D721Med (cell line): Measurements from ENCODE around the gene SLC10A7.

ENCODE experiments used
- DNase-seq: peaks from one replicate; pipeline ENCODE4 v3.0.0; 2011; ENCODE audit warnings: low spot score; ENCODE audit not compliant: insufficient read length
- FAIRE-seq: peaks from 2 replicates; lab custom pipeline; 2011; peaks lifted over from hg19 to GRCh38; lab: Jason Lieb, UNC
- CTCF ChIP-seq: IDR thresholded peaks from 2 replicates; pipeline ENCODE4 v1.5.1; 2012; ENCODE audit warnings: mild to moderate bottlenecking, control low read depth; ENCODE audit not compliant: insufficient read depth; ENCODE audit errors: missing control alignments

SLC10A7 gene

GRCh38 chr4:146214238-146214637, 307.5 kb downstream of the SLC10A7 start, which contains the start of gene REELD1:
TSS of gene REELD1 (plus strand) at chr4:146214538. CDS start at chr4:146216953, 2,415 bp downstream.
- TF ChIP-seq CTCF, result no peak
- DNase-seq (no peak), FAIRE-seq (no peak)

GRCh38 chr4:146212781-146213180, 309.0 kb downstream of the SLC10A7 start:
- no peak for TF ChIP-seq CTCF
- no peak for DNase-seq
- FAIRE-seq, result no peak

GRCh38 chr4:146211440-146211839, 310.3 kb downstream of the SLC10A7 start:
- no peak for TF ChIP-seq CTCF
- FAIRE-seq (no peak), DNase-seq (no peak)

- DNase-seq (no peak), FAIRE-seq (no peak)
- no peak for TF ChIP-seq CTCF
Observed at GRCh38 chr4:146210890-146211289, 310.9 kb downstream of the SLC10A7 start.

GRCh38 chr4:146207410-146207809, 314.3 kb downstream of the SLC10A7 start:
- no peak for FAIRE-seq
- no peak for DNase-seq
- no peak for TF ChIP-seq CTCF
